GM12872 (cell line): ENCODE results near the gene RFTN1.

Experiments
- TF ChIP-seq, protein P1 (sequence below): IDR thresholded peaks from 3 replicates; pipeline ENCODE4 v1.5.1; 2011; ENCODE audit warnings: low read depth, mild to moderate bottlenecking, low read length, moderate library complexity; ENCODE audit not compliant: insufficient read depth

Gene RFTN1

DNA sequence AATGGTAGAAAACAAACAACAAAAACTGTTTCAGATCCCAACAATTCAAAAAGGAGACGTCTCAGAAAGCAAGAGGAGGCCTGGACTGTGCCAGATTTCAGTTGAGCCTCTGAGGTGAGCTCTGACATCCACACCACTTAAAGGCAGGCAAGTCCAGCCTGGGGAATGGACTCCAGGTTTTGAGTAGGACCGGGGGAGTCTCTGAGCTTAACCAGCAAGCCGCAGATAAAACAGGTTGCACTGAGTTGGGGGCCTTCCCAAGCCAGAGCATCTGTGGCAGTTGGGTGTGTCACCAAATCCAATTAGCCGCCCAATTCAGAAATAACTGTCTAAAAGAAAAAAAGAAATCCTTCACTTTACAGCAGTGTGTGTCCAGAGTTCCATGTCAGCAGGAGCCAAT, 193.8 kb downstream of the RFTN1 start:
- TF ChIP-seq, protein P1, sequence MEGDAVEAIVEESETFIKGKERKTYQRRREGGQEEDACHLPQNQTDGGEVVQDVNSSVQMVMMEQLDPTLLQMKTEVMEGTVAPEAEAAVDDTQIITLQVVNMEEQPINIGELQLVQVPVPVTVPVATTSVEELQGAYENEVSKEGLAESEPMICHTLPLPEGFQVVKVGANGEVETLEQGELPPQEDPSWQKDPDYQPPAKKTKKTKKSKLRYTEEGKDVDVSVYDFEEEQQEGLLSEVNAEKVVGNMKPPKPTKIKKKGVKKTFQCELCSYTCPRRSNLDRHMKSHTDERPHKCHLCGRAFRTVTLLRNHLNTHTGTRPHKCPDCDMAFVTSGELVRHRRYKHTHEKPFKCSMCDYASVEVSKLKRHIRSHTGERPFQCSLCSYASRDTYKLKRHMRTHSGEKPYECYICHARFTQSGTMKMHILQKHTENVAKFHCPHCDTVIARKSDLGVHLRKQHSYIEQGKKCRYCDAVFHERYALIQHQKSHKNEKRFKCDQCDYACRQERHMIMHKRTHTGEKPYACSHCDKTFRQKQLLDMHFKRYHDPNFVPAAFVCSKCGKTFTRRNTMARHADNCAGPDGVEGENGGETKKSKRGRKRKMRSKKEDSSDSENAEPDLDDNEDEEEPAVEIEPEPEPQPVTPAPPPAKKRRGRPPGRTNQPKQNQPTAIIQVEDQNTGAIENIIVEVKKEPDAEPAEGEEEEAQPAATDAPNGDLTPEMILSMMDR = no peak

DNA sequence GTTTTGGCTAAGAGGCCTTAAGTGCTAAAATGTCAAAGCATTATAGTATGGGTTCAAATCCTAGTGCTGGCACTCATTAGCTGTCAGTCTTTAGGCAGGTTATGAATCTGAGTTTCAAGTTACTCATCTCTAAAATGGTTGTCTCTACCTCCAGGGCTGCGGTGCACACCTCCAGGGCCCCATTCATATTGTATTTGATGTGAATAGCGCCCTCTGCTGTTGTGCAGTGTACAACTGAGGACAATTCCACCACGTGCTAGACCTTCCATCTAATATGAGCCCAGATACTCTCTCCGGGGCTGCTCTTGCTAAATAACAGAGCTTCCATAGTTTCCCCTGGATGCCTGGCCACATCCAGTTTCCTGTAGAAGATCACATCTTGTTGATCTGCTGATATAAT, 194.2 kb downstream of the RFTN1 start:
- TF ChIP-seq, protein P1 = peak; percentile 61

DNA sequence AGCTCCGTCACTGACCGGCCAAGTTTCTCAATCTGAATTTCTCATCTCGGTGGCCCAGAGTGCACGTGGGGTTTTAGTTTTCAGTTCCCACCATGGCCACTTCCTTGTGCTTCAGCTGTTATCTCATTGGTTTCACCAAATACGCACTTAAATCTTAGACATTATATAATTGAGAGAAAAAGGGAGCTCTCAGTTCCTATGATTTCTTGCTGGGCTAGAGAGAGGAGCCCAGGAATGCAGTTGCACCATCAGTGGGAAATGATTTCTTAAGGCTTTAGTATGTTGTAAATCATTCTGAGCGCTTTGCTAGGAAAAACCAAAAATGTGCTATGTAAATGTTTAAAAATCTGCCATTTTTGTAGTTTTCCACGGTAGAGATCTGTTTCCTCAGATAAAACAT, 195.3 kb downstream of the RFTN1 start:
- TF ChIP-seq, protein P1 = no peak

DNA sequence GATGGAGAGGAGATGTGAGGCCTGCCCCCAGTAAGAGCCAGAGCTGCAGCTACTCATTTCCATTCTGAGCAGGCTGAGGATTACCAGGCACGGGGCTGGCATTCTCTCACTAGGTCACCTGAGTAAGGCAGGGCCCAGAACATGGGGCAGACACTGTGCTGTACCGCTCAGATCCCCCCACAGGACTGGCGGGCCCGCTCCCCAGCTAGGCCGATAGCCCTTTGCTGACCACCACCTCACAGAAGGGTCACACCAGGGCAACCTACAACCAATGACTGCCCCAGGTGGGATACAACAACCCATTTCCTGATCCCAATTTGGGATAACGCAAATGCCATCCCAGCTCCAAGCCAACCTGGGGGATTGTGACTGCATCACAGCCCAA, 195.9 kb downstream of the RFTN1 start:
- TF ChIP-seq, protein P1 = no peak

DNA sequence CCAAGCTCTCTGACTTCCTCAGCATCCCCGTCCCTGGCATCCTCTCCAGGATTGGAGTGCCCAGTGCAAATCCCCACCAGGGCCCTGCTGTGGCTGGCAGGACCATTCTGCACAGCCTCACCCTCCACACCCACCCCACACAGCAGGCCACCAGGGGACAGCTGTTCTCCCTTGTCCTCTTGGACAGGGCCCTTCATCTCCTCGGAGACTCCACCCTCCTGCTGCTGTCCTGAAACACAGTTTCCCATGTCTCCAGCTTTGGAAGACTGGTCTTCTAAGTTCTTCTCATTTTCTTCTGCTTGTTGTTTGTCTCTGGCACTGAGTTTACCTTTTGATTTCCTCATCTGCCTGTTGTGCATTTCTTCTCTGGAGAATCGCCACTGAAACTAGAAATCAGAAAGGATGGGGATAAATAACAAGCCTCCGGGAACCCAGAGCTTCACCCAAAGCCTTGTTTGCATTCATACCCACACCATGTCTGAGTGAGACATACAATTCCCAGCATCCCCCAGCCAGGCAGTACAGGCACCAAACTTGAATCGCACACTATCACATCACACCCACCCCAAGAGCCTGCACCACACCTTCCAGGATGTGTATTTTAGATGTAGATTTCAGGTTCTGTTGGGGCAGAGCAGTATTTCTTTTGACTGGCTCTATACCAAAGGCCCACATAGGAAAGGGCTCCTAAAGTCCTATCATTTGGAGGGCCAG, 196.5 kb downstream of the RFTN1 start:
- TF ChIP-seq, protein P1 = no peak

DNA sequence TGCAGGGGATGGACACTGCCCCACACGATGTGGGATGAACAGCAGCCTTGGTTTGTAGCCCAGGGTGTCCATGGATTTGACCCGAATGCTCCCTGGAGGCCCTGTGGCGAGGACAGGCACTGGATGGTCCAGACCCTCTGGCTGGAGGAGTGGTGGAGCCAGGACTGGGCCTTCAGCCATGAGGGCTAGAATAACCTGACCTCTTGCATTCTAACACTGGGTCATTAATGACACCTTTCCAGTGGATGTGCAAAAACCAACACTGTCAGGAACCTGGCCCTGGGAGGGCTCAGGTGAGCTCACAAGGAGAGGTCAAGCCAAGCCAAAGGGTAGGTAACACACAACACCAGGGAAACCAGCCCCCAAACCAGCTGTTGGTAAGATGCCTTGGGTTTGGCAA, 197.1 kb downstream of the RFTN1 start:
- TF ChIP-seq, protein P1 = no peak

DNA sequence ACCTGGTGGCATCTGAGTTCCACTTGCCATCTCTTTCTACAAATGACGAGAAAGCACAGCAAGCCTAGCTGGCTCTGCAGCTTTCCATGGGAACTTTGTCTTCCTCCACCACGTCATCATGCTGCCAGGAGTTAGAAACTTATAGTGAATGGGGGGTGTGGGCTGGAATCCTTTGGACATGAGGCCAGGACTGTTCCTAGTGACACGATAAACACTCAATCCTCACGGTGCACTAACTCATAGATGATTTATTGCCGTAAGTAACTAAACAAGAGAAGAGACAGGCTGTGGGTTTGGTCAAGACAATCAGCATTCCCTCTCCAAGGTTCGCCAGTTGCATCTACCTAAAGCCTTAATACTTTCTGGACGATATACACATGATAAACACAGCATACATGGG, 197.9 kb downstream of the RFTN1 start:
- TF ChIP-seq, protein P1 = no peak
